CD4-positive, alpha-beta T cell (primary cell): ENCODE results near the gene UTP15. TPM values are rescaled to one million over a fixed set of nuclear protein-coding genes. Genes with fewer than 3 reads are reported as not detected.

Experiments used
- ATAC-seq: fragments of 200-7000 bp; cut with Tn5 transposase; one replicate; pipeline ENCODE4 v1.10.0; 2022; ENCODE audit warnings: mild to moderate bottlenecking; ENCODE audit not compliant: poor library complexity
- CTCF ChIA-PET: fragments of 350-600 bp; sonication (Branson Sonifier 250); formaldehyde crosslinking; loops from one replicate; lab custom pipeline; 2021; ENCODE audit warnings: antibody characterized with exemption, inconsistent platforms; lab: Charles Lee
- POLR2A ChIA-PET: fragments of 350-600 bp; sonication (Branson Sonifier 250); formaldehyde crosslinking; loops from one replicate; lab custom pipeline; 2021; ENCODE audit warnings: antibody characterized with exemption, inconsistent platforms; lab: Charles Lee
- DNase-seq, 14 experiments: peaks; one replicate each; pipeline ENCODE4 v3.0.0-alpha.2; 2013 to 2020; ENCODE audit warnings: mixed read lengths in 2 of 14
- H3K27ac ChIP-seq, 2 donors: one replicate each; pipeline versions ENCODE4 v1.5.1 to v1.7.0; 2013; ENCODE audit warnings: low read length in 2 of 2, low read depth in 1 of 2, mild to moderate bottlenecking in 1 of 2
- H3K27me3 ChIP-seq, 2 experiments: 1 replicate in 1 of 2; 2 replicates in 1 of 2; pipeline versions ENCODE4 v1.6.1 to v1.7.0; 2013; ENCODE audit warnings: low read length in 2 of 2, control low read depth in 1 of 2, mild to moderate bottlenecking in 1 of 2, moderate library complexity in 1 of 2; ENCODE audit not compliant: insufficient read depth in 2 of 2, control insufficient read depth in 1 of 2
- H3K36me3 ChIP-seq: one replicate; pipeline ENCODE4 v1.6.1; 2013; ENCODE audit warnings: low read length, control low read depth; ENCODE audit not compliant: insufficient read depth
- H3K4me1 ChIP-seq: one replicate; pipeline ENCODE4 v1.6.1; 2013; ENCODE audit warnings: low read length, control low read depth; ENCODE audit not compliant: insufficient read depth
- H3K4me3 ChIP-seq: one replicate; pipeline ENCODE4 v1.5.1; 2013; ENCODE audit warnings: mild to moderate bottlenecking, low read length, moderate library complexity
- H3K9me3 ChIP-seq, 2 experiments: 1 replicate in 1 of 2; 2 replicates in 1 of 2; pipeline versions ENCODE4 v1.6.1 to v1.7.0; 2013; ENCODE audit warnings: low read length in 2 of 2, mild to moderate bottlenecking in 2 of 2, control low read depth in 1 of 2, moderate library complexity in 1 of 2; ENCODE audit not compliant: control insufficient read depth in 1 of 2, insufficient read depth in 1 of 2
- H3K27ac Mint-ChIP-seq: one replicate; pipeline ENCODE4 v1.8.0; 2020; ENCODE audit warnings: mixed read lengths
- H3K27me3 Mint-ChIP-seq: one replicate; pipeline ENCODE4 v1.8.0; 2021; ENCODE audit warnings: mixed read lengths
- H3K36me3 Mint-ChIP-seq: one replicate; pipeline ENCODE4 v1.8.0; 2021; ENCODE audit warnings: low read depth, mixed read lengths
- H3K4me1 Mint-ChIP-seq: one replicate; pipeline ENCODE4 v1.8.0; 2021; ENCODE audit warnings: low read depth, mixed read lengths
- H3K4me3 Mint-ChIP-seq: one replicate; pipeline ENCODE4 v1.8.0; 2020; ENCODE audit warnings: mild to moderate bottlenecking, mixed read lengths
- H3K9me3 Mint-ChIP-seq: one replicate; pipeline ENCODE4 v1.8.0; 2020; ENCODE audit warnings: mixed read lengths
- intact Hi-C, 2 experiments: fragments of 100-400 bp; cut with DNase I in 1 of 2; cut with micrococcal nuclease in 1 of 2; formaldehyde crosslinking; loops; one replicate each; pipeline versions ENCODE4 v1.15.1 to v1.9.0; 2023 to 2025; cut with DNase I, micrococcal nuclease
- total RNA-seq, 174 experiments: library from RNA in 2 of 174; stranded (reverse) in 2 of 174; gene quantifications; one replicate each; pipeline ENCODE4 v1.2.3 and lab custom pipeline; 2021 to 2026
- TF ChIP-seq, protein P1 (sequence below): fragments of 200-600 bp; IDR thresholded peaks from one replicate; pipeline ENCODE4 v1.8.0; 2022; ENCODE audit warnings: antibody characterized with exemption, mild to moderate bottlenecking

The UTP15 gene
- total RNA-seq, 2 experiments from 2014 or later = 52.0 to 55.2 TPM

DNA sequence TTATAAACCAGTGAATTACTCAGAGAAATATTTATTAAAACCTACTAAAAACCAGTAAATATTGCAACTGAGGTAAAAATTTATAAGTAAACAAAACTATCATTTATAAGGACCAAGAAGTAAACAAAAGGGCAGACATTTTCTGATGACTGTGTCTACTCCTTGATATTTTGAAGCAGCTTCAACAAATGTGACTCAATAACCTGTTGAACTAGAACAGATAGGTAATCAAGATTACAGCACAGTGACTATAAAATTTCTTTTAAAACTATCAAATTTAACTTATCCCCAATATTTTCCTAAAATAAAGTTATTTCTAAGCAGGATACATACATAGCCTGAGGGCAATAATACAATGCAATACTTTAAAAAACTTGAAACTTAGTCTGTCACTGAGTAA is 12.9 kb upstream of the UTP15 start:
- ChIA-PET POLR2A (no interaction called here), CTCF (no interaction called here)
- no peaks in the 10 kb centered on the region for H3K9me3 ChIP-seq
- no peak for DNase-seq
- H3K4me1 Mint-ChIP-seq = no peaks in the 10 kb centered on the region
- intact Hi-C loops = no loop called here
- ATAC-seq = no peak
- no peaks in the 10 kb centered on the region for H3K4me1 ChIP-seq
- H3K27ac ChIP-seq = no peak overlapping the region
- peaks cover 0 to 3% of the 10 kb centered on the region in 2 experiments for H3K27me3 ChIP-seq
- H3K4me3 Mint-ChIP-seq = no peak overlapping the region
- H3K4me3 ChIP-seq = no peak overlapping the region
- no peaks in the 10 kb centered on the region for H3K27me3 Mint-ChIP-seq
- TF ChIP-seq, protein P1, sequence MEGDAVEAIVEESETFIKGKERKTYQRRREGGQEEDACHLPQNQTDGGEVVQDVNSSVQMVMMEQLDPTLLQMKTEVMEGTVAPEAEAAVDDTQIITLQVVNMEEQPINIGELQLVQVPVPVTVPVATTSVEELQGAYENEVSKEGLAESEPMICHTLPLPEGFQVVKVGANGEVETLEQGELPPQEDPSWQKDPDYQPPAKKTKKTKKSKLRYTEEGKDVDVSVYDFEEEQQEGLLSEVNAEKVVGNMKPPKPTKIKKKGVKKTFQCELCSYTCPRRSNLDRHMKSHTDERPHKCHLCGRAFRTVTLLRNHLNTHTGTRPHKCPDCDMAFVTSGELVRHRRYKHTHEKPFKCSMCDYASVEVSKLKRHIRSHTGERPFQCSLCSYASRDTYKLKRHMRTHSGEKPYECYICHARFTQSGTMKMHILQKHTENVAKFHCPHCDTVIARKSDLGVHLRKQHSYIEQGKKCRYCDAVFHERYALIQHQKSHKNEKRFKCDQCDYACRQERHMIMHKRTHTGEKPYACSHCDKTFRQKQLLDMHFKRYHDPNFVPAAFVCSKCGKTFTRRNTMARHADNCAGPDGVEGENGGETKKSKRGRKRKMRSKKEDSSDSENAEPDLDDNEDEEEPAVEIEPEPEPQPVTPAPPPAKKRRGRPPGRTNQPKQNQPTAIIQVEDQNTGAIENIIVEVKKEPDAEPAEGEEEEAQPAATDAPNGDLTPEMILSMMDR = no peak
- H3K36me3 Mint-ChIP-seq = peaks cover 46% of the 10 kb centered on the region
- peaks cover 51% of the 10 kb centered on the region for H3K36me3 ChIP-seq
- no peak overlapping the region for H3K27ac Mint-ChIP-seq
- no peaks in the 10 kb centered on the region for H3K9me3 Mint-ChIP-seq

DNA sequence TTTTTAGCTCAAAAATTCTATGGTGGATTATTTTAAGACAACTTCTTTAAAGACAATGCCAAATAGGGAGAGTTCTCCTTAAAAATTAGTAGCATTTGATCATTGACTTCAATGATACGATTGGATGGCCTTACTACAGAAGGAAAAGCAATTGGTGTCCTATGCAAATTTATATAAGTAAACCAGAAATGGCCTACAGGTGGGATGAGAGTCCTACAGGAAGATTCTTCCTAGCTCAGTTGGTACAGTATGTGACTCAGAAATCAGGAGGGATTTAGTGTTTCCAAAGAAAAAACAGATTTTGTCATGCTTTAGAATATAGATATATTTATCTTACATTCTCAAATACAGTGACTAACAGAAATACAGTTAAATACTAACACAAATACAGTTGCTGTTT is 6.6 kb upstream of the UTP15 start:
- POLR2A ChIA-PET = no interaction called here
- Mint-ChIP-seq H3K4me3 (no peak overlapping the region), H3K36me3 (peaks cover 73% of the 10 kb centered on the region), H3K9me3 (no peaks in the 10 kb centered on the region), H3K27ac (no peak overlapping the region), H3K4me1 (peaks cover 26% of the 10 kb centered on the region), H3K27me3 (no peaks in the 10 kb centered on the region)
- no peak overlapping the region for H3K4me3 ChIP-seq
- H3K9me3 ChIP-seq = no peaks in the 10 kb centered on the region
- H3K36me3 ChIP-seq = peaks cover 63% of the 10 kb centered on the region
- DNase-seq = no peak
- CTCF ChIA-PET = interaction anchor here (0.9 kb wide), 1 partner anchor 11 kb away, joined by 3 read pairs; no protein-coding TSS in a partner anchor
- TF ChIP-seq, protein P1 = no peak
- intact Hi-C loops = no loop called here
- no peak overlapping the region for H3K27ac ChIP-seq
- no peaks in the 10 kb centered on the region for H3K27me3 ChIP-seq
- H3K4me1 ChIP-seq = peaks cover 3% of the 10 kb centered on the region
- ATAC-seq = no peak

DNA sequence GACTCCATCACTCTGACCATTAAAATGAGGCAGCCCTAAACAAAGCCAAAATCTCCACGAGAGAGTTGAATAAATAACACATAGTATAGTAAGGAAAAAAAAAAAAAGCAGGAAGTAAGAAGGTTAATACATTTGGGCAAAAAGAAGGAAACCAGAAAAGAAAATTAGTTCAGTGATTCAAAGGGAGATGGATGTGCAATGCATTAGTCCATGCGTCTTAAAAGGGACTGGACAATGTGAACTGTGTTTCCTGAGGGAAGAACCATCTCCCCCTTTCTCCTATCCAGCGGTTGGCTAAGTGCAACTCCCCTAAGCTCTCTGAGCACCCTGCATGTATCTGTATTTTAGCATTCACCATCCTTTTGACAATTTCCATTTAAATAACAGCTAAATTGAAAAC is 1.5 kb upstream of the UTP15 start:
- CTCF ChIA-PET = interaction anchor here (0.9 to 1.2 kb wide), 2 partner anchors 14 to 1673 kb away, joined by 3 read pairs; partner anchors contain the start of gene ANKRD31
- H3K27ac ChIP-seq = no peak overlapping the region
- TF ChIP-seq, protein P1 = no peak
- peaks cover 14% of the 10 kb centered on the region for H3K4me1 ChIP-seq
- H3K27me3 ChIP-seq = no peaks in the 10 kb centered on the region
- POLR2A ChIA-PET = interaction anchor here (0.7 to 1.8 kb wide), 2 partner anchors 64 to 1455 kb away, joined by 3 to 4 read pairs; no protein-coding TSS in a partner anchor
- peak in 1 of 14 experiments; percentile 4 for DNase-seq
- intact Hi-C loops = loop anchor here in 1 of 2 experiments (10.0 kb wide), 4 partner anchors 1201 to 1951 kb away; partner anchors contain the start of genes CERT1, GFM2, HMGCR and MRPS27
- H3K9me3 Mint-ChIP-seq = no peaks in the 10 kb centered on the region
- H3K27me3 Mint-ChIP-seq = no peaks in the 10 kb centered on the region
- no peaks in the 10 kb centered on the region for H3K9me3 ChIP-seq
- peak overlapping the region; percentile 93 for H3K4me3 Mint-ChIP-seq
- peaks cover 63% of the 10 kb centered on the region for H3K4me1 Mint-ChIP-seq
- ATAC-seq = no peak
- H3K4me3 ChIP-seq = peak overlapping the region; percentile 81
- peaks cover 34% of the 10 kb centered on the region for H3K36me3 ChIP-seq
- peaks cover 71% of the 10 kb centered on the region for H3K36me3 Mint-ChIP-seq
- peak overlapping the region; percentile 95 for H3K27ac Mint-ChIP-seq
